Retinal pigment epithelial cell (primary cell): ENCODE measurements around the gene APELA.

ENCODE experiments used
- DNase-seq: peaks from one replicate; pipeline ENCODE4 v3.0.0-alpha.2; 2010; ENCODE audit warnings: low read depth
- H3K4me3 ChIP-seq: 2 replicates; pipeline ENCODE4 v1.5.1; 2011; ENCODE audit warnings: mild to moderate bottlenecking, low read length, control low read depth, moderate library complexity
- CTCF ChIP-seq: conservative IDR thresholded peaks from 2 replicates; pipeline ENCODE4 v1.5.1; 2011; ENCODE audit warnings: low read depth, low read length, control low read depth, inconsistent platforms

The APELA gene

GRCh38 chr4:164876700-164877324 lies at the start of gene APELA:
Gene APELA (plus strand): TSS chr4:164877178. CDS start chr4:164877332, 154 bp downstream.
- no peak for DNase-seq
- no peak for TF ChIP-seq CTCF
- H3K4me3 ChIP-seq: no peak within 1 kb of the TSS

GRCh38 chr4:164828955-164829354 lies 48.0 kb upstream of the APELA start:
- TF ChIP-seq CTCF: no peak
- no peak overlapping the region for H3K4me3 ChIP-seq
- no peak for DNase-seq

- DNase-seq: no peak
- H3K4me3 ChIP-seq: no peak overlapping the region
- TF ChIP-seq CTCF: no peak
Measured at GRCh38 chr4:164846566-164846965, 30.4 kb upstream of the APELA start.

GRCh38 chr4:164847016-164847415 lies 30.0 kb upstream of the APELA start:
- H3K4me3 ChIP-seq: no peak overlapping the region
- DNase-seq: no peak
- TF ChIP-seq CTCF: no peak

- no peak for DNase-seq
- no peak for TF ChIP-seq CTCF
- no peak overlapping the region for H3K4me3 ChIP-seq
Measured at GRCh38 chr4:164847967-164848649, 28.9 kb upstream of the APELA start.

- DNase-seq: no peak
- TF ChIP-seq CTCF: no peak
- no peak overlapping the region for H3K4me3 ChIP-seq
Measured at GRCh38 chr4:164856396-164856795, 20.6 kb upstream of the APELA start.
